Lower leg skin (tissue), 4 donors: ENCODE results near the gene RBPJL. TPM values are rescaled to one million over a fixed set of nuclear protein-coding genes. Genes with fewer than 3 reads are reported as not detected.
"Not testable (repeated sequence)": the region's sequence is repeated elsewhere in the genome, so short reads cannot be mapped to it uniquely, and the experiment has no call there.

Experiments
- DNase-seq, 2 donors: peaks; one replicate each; pipeline ENCODE4 v3.0.0-alpha.2; 2019; ENCODE audit warnings: low spot score in 2 of 2
- H3K4me3 ChIP-seq: fragments of 200-600 bp; sonication (generic); 2 replicates; pipeline ENCODE4 v1.5.1; 2017; ENCODE audit warnings: mild to moderate bottlenecking, low read depth; ENCODE audit not compliant: poor library complexity, severe bottlenecking
- POLR2A ChIP-seq, 2 donors: fragments of 450-650 bp; IDR thresholded peaks; one replicate each; pipeline ENCODE4 v1.6.1; 2016 to 2017; ENCODE audit warnings: antibody characterized with exemption in 2 of 2, mild to moderate bottlenecking in 1 of 2, moderate library complexity in 1 of 2
- WGBS, 2 donors: methylation state at CpG; one replicate each; pipeline ENCODE4 v1.1.5; 2018; 5-methylcytosine and 5-hydroxymethylcytosine counted together
- intact Hi-C: fragments of 100-400 bp; cut with DNase I; formaldehyde crosslinking; loops from one replicate; pipeline ENCODE4 v1.15.0; 2023; ENCODE audit warnings: low total_unique reads
- total RNA-seq, 4 donors: library from RNA; depleted of rRNA; stranded (reverse); fragments of >200 nt; gene quantifications; one replicate each; pipeline ENCODE4 v1.1.0, GENCODE V29; 2016
- TF ChIP-seq, protein P1 (sequence below), 3 donors: fragments of 450-650 bp; IDR thresholded peaks; one replicate each; pipeline ENCODE4 v1.5.1; 2016; ENCODE audit warnings: antibody characterized with exemption in 3 of 3, mild to moderate bottlenecking in 3 of 3, moderate library complexity in 2 of 3

Gene RBPJL
- total RNA-seq, 4 donors from 2014 or later: not detected

DNA sequence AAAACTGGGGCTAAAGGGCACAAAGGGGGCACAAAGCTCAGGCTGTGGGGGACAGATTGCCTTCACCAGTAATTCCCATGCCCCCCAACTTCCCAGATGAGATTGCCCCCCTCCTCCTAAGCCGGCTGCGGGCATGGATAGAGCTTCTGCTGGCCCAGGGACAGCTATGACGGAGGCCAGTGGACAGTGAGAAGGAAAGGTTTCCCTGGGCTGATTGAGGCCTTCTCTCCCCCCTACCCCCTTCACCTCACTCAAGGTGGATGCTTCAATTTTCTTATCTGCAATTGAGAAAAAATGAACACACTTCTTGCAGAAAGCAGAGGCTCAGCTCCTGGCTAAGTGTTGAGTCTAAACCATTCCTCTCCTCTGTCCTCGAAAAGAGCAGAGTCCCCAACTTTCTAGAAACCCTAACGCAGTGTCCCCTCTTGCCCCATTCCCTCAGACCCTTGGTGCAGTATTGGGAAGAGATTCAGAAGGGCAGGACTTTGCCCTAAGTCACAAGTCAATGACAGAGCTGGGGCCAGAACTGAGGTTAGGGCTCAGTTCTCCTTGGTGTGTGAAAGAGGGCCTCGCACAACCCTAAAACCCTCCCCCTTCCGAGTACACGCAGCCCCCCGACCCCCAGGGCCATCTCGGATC lies 40.8 kb downstream of the RBPJL start:
- no peak for DNase-seq
- intact Hi-C loops: no loop called here
- 13 to 17% methylated on average over 10 of the region's 10 CpGs for WGBS, 2 donors
- TF ChIP-seq, protein P1, sequence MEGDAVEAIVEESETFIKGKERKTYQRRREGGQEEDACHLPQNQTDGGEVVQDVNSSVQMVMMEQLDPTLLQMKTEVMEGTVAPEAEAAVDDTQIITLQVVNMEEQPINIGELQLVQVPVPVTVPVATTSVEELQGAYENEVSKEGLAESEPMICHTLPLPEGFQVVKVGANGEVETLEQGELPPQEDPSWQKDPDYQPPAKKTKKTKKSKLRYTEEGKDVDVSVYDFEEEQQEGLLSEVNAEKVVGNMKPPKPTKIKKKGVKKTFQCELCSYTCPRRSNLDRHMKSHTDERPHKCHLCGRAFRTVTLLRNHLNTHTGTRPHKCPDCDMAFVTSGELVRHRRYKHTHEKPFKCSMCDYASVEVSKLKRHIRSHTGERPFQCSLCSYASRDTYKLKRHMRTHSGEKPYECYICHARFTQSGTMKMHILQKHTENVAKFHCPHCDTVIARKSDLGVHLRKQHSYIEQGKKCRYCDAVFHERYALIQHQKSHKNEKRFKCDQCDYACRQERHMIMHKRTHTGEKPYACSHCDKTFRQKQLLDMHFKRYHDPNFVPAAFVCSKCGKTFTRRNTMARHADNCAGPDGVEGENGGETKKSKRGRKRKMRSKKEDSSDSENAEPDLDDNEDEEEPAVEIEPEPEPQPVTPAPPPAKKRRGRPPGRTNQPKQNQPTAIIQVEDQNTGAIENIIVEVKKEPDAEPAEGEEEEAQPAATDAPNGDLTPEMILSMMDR (IDR thresholded peaks at IDR 0.05): no peak
- no peak for TF ChIP-seq POLR2A (IDR thresholded peaks at IDR 0.05)
- H3K4me3 ChIP-seq: peak overlapping the region; percentile 67

DNA sequence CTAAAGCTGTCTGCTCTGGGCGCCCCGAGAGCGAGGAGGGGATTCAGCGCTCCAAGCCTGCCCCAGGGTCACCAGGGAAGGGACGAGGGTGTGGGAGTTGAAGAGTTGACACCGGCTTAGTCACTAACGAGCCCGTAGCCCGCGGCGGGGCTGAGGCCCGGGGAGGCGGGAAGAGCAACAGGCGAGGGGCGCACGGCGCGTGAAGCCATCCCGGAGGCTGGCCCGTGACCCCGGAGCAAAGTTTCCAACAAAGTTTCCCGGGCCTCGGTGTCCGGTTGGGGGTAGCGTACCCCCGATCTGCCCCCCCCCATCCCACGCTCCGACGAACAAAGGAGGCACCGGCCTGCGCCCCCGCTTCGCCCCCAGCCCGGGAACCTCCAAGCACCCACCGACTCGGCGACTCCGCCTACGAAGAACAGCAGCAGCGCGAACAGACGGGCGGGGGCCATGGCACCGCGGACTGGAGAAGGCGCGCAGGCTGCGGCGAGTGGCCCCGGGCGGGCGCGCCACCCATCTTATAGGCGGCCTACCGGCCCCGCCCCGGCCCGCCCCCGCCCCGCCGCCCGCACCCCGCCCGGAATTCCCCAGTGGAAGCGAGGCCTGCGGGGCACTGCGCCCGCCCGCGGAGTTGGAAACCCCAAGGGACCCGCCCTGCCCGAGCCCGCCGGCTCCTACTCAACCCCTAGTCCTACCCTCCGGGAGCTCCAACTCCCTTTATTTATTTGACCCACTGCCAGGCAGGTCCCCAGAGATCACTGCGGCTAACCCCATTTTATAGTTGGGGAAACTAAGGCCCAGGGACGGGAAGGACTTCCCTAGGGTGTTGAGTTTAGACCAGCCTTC lies 41.5 kb downstream of the RBPJL start, which contains the start of gene SDC4:
SDC4 (minus strand) TSS at position 489 of the 843 bp plus-strand sequence; CDS start at position 449, 40 bp downstream.
- TF ChIP-seq POLR2A (IDR thresholded peaks at IDR 0.05): peak in 1 of 2 donors; percentile 81
- TF ChIP-seq, protein P1 (IDR thresholded peaks at IDR 0.05): no peak
- peak in 1 of 2 donors; percentile 95 for DNase-seq
- peak within 1 kb of the TSS; percentile 67 for H3K4me3 ChIP-seq
- intact Hi-C loops: no loop called here
- 2% methylated on average over 13 to 22 of the region's 77 CpGs for WGBS, 2 donors

DNA sequence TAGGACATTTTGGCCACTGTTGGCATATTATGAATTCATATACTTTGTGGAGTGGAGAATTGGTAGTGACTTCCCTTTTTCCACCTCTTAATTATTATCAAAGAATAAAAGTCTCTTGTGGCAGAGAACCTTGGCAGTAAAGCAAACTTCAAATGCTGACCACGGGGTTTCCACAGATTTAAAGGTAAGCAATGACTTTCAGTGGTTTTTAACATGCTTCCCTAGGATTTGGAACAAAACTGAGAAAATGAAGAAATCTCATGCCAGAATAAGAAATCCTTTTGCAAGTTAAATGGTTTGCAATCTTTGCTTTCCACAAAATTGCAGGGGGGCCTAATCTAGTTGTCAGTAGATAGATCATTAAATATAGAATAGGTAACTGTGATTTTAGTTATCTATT lies 43.6 kb downstream of the RBPJL start:
- TF ChIP-seq POLR2A (IDR thresholded peaks at IDR 0.05): no peak
- TF ChIP-seq, protein P1 (IDR thresholded peaks at IDR 0.05): no peak
- WGBS, 2 donors: 67 to 69% methylated on average over 1 of the region's 1 CpG
- intact Hi-C loops: no loop called here
- no peak for DNase-seq
- no peak overlapping the region for H3K4me3 ChIP-seq

DNA sequence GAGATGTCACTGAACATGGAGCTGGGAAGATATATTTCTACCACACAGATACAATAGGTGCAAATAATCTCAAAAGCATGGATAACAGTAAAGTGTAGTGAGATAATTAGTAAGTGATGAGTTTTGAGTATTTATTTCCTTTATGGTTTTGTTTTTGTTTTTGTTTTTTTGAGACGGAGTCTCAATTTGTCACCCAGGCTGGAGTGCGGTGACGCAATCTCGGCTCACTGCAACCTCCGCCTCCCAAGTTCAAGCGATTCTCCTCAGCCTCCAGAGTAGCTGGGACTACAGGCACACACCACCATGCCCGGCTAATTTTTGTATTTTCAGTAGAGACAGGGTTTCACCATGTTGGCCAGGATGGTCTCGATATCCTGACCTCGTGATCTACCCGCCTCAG lies 44.2 kb downstream of the RBPJL start:
- DNase-seq, H3K4me3 ChIP-seq, intact Hi-C loops: not testable (repeated sequence)
- WGBS, 2 donors: 91 to 94% methylated on average over 10 of the region's 10 CpGs

DNA sequence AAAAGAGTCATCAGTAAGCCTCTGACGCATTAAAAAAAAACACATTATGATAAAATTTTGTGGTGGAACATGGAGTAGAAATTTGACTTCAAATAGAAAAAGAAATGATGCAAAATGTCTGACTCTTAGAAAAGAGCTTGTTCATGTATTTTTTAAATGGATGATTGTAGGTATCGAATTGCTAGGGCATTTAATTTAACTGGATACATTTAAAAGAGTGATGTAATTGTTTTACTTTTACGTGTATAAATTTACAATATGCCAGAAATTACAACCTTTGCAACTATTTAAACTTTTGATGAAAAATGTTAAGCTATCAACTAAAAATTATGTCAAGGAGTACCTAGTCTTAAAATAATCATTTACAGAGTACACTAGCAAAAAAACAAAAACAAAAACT lies 46.1 kb downstream of the RBPJL start:
- intact Hi-C loops: no loop called here
- TF ChIP-seq POLR2A (IDR thresholded peaks at IDR 0.05): no peak
- TF ChIP-seq, protein P1 (IDR thresholded peaks at IDR 0.05): no peak
- 82 to 88% methylated on average over 3 of the region's 3 CpGs for whole genome bisulfite sequencing, 2 donors
- no peak for DNase-seq
- no peak overlapping the region for H3K4me3 ChIP-seq

DNA sequence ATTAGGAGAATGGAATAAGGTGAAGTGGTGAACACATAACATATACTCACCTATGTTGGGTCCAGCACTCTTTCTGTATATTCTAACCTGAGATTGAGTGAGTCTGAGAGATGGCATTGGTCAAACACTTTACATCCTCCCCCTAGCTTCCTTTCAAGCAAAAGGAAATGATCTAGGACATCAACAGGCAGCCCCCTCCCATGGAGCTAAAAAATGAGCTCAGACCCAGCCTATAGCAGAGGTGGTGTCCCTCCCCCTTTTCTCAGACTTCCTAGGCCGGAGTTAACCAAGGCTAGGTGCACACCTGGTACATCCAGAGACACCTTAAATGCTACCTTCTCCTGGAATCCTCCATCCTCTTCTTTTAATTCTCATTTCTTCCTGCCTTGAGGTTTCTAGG lies 47.1 kb downstream of the RBPJL start:
- intact Hi-C loops: no loop called here
- TF ChIP-seq POLR2A (IDR thresholded peaks at IDR 0.05): no peak
- TF ChIP-seq, protein P1 (IDR thresholded peaks at IDR 0.05): no peak
- no peak overlapping the region for H3K4me3 ChIP-seq
- no peak for DNase-seq
- 72 to 79% methylated on average over 1 of the region's 1 CpG for WGBS, 2 donors
